ENCODE measurements around the gene LSM3.

The LSM3 gene

DNA sequence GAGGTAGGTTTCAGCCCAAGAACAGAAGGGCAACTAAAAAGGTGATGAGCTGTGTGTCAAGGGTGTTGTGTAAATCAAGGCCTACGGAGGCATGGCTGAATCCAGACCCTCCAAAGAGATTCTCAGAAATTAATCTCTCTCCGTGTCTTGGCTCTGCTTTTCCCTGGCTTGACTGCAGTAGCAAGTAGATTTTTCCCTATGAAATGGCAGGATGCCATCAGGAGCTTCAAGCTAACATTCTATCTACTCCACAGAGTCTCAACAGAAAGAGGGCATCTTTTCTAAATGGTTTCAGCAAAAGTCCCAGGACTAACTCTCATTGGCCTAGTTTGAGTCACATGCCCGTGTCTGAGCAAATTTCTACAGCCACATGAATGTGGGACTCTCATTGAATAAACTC lies 58.3 kb downstream of the LSM3 start:
- no peak for DNase-seq (ENCODE audit: low read depth in 2 of 3, low spot score in 2 of 3)

- no peak for DNase-seq (ENCODE audit: low read depth in 2 of 3, low spot score in 2 of 3)
These were observed 58.8 kb downstream of the LSM3 start for GRCh38 chr3:14237457-14237856.

DNA sequence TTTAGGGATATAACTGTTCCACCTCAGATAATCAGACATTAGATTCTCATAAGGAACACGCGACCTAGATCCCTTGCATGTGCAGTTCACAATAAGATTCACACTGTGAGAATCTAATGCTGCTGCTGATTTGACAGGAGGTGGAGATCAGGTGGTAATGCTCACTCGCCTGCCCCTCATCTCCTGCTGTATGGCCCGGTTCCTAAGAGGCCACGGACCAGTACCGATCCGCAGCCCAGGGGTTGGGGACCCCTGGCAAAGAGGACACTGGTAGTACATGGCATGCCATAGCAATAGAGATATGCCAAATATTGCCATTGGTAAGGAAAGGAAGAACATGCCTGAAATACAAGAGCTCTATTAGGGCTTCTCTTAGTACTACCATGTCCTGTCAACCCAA lies 59.7 kb downstream of the LSM3 start:
- DNase-seq (ENCODE audit: low read depth in 2 of 3, low spot score in 2 of 3): no peak

DNA sequence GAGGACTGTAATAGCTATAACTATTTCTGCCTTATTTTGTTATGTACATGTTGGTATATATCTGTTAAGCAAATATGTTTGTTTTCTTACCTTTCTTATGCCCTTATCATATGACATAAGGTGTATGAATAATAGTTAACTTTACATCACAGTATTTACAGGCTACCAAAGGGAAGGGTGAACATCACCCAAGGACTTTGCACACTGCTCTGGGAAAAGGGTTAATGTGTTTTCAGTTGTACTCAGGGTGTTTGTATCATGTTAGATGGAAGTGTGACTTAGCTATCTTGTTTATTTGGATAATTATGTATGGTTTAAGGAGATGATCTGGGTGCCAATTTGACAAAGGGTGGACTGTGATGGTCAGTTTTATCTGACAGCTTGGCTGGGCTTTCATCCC lies 60.3 kb downstream of the LSM3 start:
- no peak for DNase-seq (ENCODE audit: low read depth in 2 of 3, low spot score in 2 of 3)

DNA sequence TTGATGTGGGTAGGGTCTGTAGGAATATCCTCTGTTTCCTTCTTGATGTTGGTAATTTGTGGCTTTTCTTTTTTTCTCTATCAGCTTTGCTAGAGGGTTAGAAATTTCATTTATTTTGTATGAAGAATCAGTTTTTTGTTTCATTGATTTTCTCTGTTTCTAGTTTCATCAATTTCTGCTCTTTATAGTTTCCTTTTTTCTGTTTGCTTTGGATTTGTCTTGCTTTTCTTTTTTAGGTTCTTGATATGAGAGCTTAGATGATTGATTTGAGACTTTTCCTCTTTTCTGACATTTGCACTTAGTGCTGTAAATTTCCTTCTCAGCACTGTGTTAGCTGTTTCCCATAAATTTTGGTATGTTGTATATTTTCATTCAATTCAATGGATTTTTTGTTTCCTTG lies 61.3 kb downstream of the LSM3 start:
- no peak for DNase-seq (ENCODE audit: low read depth in 2 of 3, low spot score in 2 of 3)

- DNase-seq (ENCODE audit: low read depth in 2 of 3, low spot score in 2 of 3): no peak
These were observed 61.7 kb downstream of the LSM3 start for GRCh38 chr3:14240366-14240765.

DNA sequence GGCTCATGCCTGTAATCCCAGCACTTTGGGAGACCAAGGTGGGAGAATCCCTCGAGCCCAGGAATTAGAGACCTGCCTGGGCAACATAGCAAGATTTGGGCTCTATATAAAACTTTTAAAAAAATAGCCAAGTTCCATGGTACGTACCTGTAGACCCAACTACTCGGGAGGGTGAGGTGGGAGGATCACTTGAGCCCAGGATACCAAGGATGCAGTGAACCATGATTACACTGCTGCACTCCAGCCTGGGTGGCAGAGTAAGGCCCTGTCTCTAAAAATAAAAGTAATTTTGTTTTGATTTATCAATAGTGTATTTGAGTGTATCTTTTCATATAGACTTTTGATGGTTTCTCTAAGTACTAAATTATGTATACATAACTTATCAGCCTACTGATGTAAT lies 63.1 kb downstream of the LSM3 start:
- no peak for DNase-seq (ENCODE audit: low read depth in 2 of 3, low spot score in 2 of 3)

DNA sequence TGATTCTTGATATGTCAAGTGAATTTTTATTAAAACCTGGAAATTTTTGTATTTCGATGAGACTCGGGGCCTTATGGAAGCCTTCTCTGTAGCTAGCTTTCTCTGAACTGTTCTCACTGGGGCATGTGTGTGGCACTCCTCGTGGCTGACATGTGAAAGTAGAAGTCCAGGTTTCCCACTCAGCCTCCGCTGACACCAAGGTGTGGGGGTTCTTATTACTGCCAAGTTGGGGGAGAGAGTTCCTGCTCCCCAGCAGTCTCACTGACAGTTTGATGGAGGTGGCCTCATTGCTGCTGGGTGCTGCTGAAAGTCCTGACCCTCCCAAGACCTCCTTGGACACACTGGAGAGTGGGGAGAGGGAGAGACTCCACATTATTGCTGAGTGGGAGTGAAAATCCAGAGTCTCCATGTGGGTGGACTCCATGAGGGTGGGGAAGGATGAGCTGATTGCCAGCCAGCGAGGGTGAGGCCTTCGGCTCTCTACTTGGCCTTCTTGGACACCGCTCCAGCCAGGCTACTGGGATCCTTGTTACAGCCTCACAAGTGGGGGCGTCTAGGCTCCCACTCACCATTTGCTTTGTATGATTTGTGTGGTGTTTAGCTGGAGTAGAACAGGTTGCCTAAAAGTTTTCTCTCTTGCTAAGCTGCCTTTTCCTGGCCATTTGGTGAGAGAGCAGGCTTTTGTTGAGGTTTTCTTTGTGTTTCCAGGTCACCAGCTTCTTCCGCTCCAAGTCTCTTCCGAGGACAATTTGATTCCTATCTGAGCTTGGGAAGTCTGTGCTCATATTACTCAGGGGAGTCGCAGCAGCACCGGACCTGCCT lies 64.1 kb downstream of the LSM3 start:
- no peak for DNase-seq (ENCODE audit: low read depth in 2 of 3, low spot score in 2 of 3)

DNA sequence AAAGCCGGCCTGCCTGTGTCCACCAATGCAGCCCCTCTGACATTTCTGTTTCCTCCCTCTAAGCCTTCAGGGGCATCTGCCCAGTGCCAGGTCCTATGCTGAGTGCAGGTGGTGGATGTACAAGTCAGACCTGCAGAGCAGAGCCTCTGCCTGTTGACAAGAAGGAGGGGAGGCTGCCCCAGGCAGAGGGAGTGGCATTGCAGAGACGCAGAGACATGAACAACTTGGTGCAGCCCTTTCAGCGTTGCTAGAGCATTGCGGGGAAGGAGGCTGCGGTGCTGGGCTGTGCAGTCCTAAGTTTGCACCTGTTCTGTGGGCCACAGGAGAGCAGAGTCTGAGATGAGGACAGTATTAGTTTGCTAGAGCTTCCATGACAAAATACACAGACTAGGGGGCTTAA lies 65.2 kb downstream of the LSM3 start:
- DNase-seq (ENCODE audit: low read depth in 2 of 3, low spot score in 2 of 3): no peak

DNA sequence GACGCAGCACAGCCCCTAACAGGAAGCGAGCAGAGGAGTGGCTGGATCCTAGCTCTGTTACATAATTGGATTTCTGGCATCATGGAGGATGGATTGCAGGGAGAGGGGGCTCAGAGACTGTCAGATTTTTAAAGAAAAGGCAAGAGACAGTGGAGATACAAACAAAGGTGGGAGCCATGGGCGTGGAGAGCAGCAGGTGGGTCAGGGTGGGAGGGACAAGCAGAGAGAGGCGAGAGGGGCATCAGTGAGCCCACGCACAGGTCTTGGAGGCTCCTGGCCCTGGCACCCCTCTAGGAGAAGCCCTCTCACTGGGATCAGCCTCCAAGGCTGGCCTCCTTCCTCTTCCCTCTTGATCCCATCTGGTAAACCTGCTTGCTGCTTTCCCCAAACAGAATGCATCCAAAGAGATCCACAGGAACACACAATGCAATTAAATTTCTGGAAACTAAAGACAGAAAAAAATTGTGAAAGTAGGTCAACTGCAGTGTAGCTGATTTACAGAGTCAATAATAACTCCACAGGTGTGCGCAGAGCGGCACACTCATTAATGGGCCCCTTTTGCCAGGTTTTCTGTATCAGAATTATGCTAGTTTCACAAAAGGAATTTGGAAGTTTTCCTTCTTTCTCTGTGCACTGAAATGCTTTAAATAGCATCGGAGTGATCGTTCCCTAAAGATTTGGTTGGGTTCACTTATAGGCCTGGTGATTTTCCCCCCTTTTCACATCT lies 66.1 kb downstream of the LSM3 start:
- no peak for DNase-seq (ENCODE audit: low read depth in 2 of 3, low spot score in 2 of 3)

- no peak for DNase-seq (ENCODE audit: low read depth in 2 of 3, low spot score in 2 of 3)
These were observed 66.6 kb downstream of the LSM3 start for GRCh38 chr3:14245248-14245639.

DNA sequence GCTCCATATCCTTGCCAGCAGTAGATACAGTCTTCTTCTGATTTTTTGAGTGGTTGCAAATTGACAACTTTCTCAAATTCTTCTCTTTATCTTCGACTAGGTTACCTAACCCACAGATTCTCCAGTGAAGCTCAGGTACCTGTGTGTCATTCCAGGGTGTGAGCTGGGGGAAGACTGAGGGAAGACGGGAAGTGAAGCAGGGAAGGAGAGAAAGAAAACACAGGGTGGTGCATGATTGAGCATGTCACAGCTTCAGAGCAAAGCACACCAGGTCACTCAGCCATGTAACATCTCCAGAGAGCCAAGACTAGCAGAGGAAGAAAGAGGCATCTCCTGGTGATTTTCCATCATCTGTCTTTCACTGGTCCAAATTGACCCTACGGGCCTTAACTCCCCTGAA lies 67.2 kb downstream of the LSM3 start:
- DNase-seq (ENCODE audit: low read depth in 2 of 3, low spot score in 2 of 3): no peak

DNA sequence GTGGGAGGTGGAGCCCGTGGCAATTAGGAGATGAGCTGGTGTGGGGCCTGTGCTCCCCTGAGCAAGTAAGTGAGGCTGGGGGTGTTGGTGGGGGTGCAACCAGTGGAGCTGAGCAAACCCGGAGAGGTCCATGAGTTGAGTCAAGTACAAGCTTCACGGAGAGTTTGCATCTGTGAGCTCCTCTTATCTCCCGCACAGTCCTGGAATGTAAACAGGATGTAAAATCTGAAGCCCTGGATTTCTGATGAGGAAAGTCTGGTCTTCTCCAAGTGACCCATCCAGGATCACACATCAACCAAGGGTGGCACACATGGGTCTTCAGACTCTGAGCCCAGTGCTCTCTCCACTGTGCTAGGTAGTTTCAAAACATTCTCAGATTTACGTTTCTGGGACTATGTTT lies 67.8 kb downstream of the LSM3 start:
- no peak for DNase-seq (ENCODE audit: low read depth in 2 of 3, low spot score in 2 of 3)

GRCh38 chr3:14248477-14248848 lies 69.8 kb downstream of the LSM3 start:
- no peak for DNase-seq (ENCODE audit: low read depth in 2 of 3, low spot score in 2 of 3)

DNA sequence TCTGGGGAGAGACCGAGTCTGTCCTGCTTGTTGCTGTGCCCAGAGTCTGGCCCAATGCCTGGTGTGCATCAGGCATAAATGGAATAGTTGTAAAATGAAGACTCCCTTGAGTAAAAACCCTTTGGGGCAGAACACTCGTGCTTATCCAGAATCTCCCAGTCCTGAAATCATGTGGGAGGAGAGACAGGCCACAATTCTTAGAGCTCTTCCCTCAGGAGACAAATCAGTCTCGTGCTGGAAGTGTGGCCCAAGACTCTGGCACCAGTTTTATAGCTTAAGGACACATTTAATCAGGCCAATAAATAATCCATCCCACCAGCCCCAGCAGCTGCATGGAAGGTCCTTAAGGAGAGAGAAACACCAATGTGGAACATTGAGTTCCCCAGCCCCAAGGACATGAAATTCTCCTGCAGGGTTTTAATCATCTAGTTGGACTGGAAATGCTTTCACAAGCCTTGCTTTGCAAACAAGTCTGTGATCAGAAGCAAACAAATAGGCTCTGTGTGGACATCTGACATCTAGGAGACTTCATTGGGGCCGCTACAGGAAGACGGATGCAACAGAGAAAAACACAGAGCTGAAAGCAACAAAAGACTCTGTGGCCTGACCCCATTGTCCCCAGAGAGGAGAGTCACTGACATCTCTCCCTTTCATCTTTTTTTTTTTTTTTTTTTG lies 70.4 kb downstream of the LSM3 start:
- DNase-seq (ENCODE audit: low read depth in 2 of 3, low spot score in 2 of 3): no peak
